Measurements from ENCODE around the gene ARCN1. TPM values are rescaled to one million over a fixed set of nuclear protein-coding genes. Genes with fewer than 3 reads are reported as not detected.
"Not testable (repeated sequence)": the region's sequence is repeated elsewhere in the genome, so short reads cannot be mapped to it uniquely, and the experiment has no call there.

The ARCN1 gene
- total and polyA plus RNA-seq, 3 donors from 2014 or later: 107 to 128 (median 107) TPM

GRCh38 chr11:118560806-118561205 is 11.4 kb upstream of the ARCN1 start:
- intact Hi-C loops (cut with DNase I; ENCODE audit: low total_unique reads): no loop called here
- TF ChIP-seq CTCF (IDR thresholded peaks at IDR 0.05) (no peak), POLR2A (IDR thresholded peaks at IDR 0.05) (no peak)
- peaks cover 6% of the 10 kb centered on the region for H3K4me1 ChIP-seq
- no peak for DNase-seq
- no peak overlapping the region for H3K27ac ChIP-seq
- H3K27me3 ChIP-seq: no peaks in the 10 kb centered on the region
- H3K9me3 ChIP-seq: no peaks in the 10 kb centered on the region
- H3K4me3 ChIP-seq: no peak overlapping the region
- H3K36me3 ChIP-seq (ENCODE audit: low read depth, missing control alignments): no peaks in the 10 kb centered on the region
- 88 to 92% methylated on average over 4 of the region's 4 CpGs for WGBS, 2 donors

DNA sequence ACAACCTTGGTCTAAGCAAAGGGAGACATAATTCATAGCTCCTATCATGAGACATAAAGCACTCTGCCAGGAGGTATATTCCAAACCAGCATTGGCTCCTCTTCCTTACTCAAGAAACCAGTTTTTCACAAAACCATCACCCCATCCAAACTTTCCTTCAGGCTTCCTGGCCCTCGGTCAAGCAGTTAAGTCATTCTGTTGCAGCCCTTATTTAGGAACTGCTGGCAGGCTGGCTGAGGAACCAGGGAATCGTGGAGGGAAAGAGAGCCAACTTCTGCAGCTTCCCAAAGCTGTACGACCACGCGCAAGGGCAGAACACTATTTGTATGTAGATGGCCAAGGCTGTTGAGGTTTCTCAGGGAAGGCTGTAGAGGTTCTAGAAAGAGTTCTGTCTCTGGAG is 7.2 kb upstream of the ARCN1 start:
- TF ChIP-seq POLR2A (IDR thresholded peaks at IDR 0.05) (no peak), CTCF (IDR thresholded peaks at IDR 0.05) (no peak)
- H3K27me3 ChIP-seq: no peaks in the 10 kb centered on the region
- no peaks in the 10 kb centered on the region for H3K9me3 ChIP-seq
- peak; percentile 33 for DNase-seq
- peak overlapping the region in 1 of 2 donors; percentile 75 for H3K27ac ChIP-seq
- H3K36me3 ChIP-seq (ENCODE audit: low read depth, missing control alignments): no peaks in the 10 kb centered on the region
- H3K4me3 ChIP-seq: peak overlapping the region; percentile 63 to 65
- 15% methylated on average over 5 of the region's 5 CpGs for WGBS, 2 donors
- intact Hi-C loops (cut with DNase I; ENCODE audit: low total_unique reads): no loop called here
- peaks cover 6% of the 10 kb centered on the region for H3K4me1 ChIP-seq

GRCh38 chr11:118569670-118570069 is 2.5 kb upstream of the ARCN1 start:
- no peak overlapping the region for H3K27ac ChIP-seq
- peaks cover 9% of the 10 kb centered on the region for H3K4me1 ChIP-seq
- no peak for DNase-seq
- no peaks in the 10 kb centered on the region for H3K27me3 ChIP-seq
- H3K36me3 ChIP-seq (ENCODE audit: low read depth, missing control alignments): no peaks in the 10 kb centered on the region
- no peaks in the 10 kb centered on the region for H3K9me3 ChIP-seq
- WGBS, 2 donors: 94 to 96% methylated on average over 2 of the region's 2 CpGs
- intact Hi-C loops (cut with DNase I; ENCODE audit: low total_unique reads): no loop called here
- H3K4me3 ChIP-seq: no peak overlapping the region
- TF ChIP-seq CTCF (IDR thresholded peaks at IDR 0.05) (no peak), POLR2A (IDR thresholded peaks at IDR 0.05) (no peak)

GRCh38 chr11:118570787-118571186 is 1.4 kb upstream of the ARCN1 start:
- Histone ChIP-seq H3K4me1 (peaks cover 6% of the 10 kb centered on the region), H3K4me3 (no peak overlapping the region), H3K27me3 (no peaks in the 10 kb centered on the region), H3K9me3 (no peaks in the 10 kb centered on the region), H3K36me3 (ENCODE audit: low read depth, missing control alignments) (no peaks in the 10 kb centered on the region), H3K27ac (no peak overlapping the region)
- WGBS, 2 donors: 75 to 95% methylated on average over 1 of the region's 1 CpG
- TF ChIP-seq CTCF (IDR thresholded peaks at IDR 0.05) (no peak), POLR2A (IDR thresholded peaks at IDR 0.05) (no peak)
- intact Hi-C loops (cut with DNase I; ENCODE audit: low total_unique reads): no loop called here
- no peak for DNase-seq

- Histone ChIP-seq H3K4me3 (peak overlapping the region; percentile 88 to 98), H3K27ac (peak overlapping the region; percentile 96 to 99)
- intact Hi-C loops (cut with DNase I; ENCODE audit: low total_unique reads); H3K4me1 ChIP-seq; H3K36me3 ChIP-seq (ENCODE audit: low read depth, missing control alignments); H3K9me3 ChIP-seq; H3K27me3 ChIP-seq: not testable (repeated sequence)
- DNase-seq: peak; percentile 24
- WGBS, 2 donors: 4 to 6% methylated on average over 15 of the region's 15 CpGs
Observed at GRCh38 chr11:118571701-118572060, 528 bp upstream of the ARCN1 start.

Data from testis (tissue), 3 donors.